HFF-Myc (cell line): ENCODE results near the gene TSPOAP1.

Experiments used
- DNase-seq: peaks from one replicate; pipeline ENCODE4 v3.0.0-alpha.2; 2011; ENCODE audit warnings: low read depth; ENCODE audit errors: extremely low read depth
- H3K4me3 ChIP-seq: replicated peaks from 2 replicates; pipeline ENCODE4 v1.5.1; 2011; ENCODE audit warnings: low read depth, mild to moderate bottlenecking, control low read depth, low read length
- TF ChIP-seq, protein P1 (sequence below): IDR thresholded peaks from 2 replicates; pipeline ENCODE4 v1.5.1; 2012; ENCODE audit warnings: mild to moderate bottlenecking, low read depth, low read length, control low read depth; ENCODE audit errors: missing control alignments

Gene TSPOAP1

DNA sequence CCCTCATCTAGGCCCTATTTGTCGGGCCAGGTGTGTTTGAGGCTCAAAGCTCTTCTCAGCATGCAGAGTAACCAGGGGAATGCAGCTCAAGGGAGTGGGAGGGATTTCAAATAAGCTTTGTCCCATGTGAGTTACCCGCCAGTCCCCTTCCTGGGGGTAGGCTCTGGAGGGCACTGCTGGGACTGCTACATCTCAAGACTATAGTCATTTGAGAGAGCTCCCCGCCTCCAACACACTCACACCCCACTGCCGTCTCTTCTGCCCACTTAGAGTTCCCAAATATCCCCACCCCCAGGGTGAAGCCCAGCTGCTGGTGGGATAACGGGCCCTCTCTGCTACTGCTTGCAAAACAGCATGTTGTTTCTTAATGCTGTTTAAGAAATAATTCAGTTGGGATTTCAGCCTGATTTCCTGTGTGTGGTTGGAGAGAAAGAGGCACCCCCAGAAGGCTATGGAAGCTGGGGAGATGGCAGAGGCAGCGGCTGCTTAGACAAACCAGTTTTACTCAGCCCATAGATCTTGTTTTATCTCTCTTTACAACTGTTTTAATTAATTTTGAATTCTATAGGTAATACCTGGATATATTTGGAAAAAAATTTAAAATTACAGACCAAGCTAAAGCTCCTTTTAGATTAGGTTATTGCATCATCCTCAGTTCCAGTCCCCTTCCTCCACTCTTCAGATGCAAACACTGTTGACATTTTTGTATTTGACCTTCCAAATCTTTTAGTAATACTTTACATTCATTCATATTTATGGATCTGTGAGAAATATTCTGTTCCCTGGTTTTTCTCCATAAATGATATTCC is 43.8 kb downstream of the TSPOAP1 start:
- TF ChIP-seq, protein P1, sequence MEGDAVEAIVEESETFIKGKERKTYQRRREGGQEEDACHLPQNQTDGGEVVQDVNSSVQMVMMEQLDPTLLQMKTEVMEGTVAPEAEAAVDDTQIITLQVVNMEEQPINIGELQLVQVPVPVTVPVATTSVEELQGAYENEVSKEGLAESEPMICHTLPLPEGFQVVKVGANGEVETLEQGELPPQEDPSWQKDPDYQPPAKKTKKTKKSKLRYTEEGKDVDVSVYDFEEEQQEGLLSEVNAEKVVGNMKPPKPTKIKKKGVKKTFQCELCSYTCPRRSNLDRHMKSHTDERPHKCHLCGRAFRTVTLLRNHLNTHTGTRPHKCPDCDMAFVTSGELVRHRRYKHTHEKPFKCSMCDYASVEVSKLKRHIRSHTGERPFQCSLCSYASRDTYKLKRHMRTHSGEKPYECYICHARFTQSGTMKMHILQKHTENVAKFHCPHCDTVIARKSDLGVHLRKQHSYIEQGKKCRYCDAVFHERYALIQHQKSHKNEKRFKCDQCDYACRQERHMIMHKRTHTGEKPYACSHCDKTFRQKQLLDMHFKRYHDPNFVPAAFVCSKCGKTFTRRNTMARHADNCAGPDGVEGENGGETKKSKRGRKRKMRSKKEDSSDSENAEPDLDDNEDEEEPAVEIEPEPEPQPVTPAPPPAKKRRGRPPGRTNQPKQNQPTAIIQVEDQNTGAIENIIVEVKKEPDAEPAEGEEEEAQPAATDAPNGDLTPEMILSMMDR: no peak
- DNase-seq: no peak
- H3K4me3 ChIP-seq: no peak overlapping the region

DNA sequence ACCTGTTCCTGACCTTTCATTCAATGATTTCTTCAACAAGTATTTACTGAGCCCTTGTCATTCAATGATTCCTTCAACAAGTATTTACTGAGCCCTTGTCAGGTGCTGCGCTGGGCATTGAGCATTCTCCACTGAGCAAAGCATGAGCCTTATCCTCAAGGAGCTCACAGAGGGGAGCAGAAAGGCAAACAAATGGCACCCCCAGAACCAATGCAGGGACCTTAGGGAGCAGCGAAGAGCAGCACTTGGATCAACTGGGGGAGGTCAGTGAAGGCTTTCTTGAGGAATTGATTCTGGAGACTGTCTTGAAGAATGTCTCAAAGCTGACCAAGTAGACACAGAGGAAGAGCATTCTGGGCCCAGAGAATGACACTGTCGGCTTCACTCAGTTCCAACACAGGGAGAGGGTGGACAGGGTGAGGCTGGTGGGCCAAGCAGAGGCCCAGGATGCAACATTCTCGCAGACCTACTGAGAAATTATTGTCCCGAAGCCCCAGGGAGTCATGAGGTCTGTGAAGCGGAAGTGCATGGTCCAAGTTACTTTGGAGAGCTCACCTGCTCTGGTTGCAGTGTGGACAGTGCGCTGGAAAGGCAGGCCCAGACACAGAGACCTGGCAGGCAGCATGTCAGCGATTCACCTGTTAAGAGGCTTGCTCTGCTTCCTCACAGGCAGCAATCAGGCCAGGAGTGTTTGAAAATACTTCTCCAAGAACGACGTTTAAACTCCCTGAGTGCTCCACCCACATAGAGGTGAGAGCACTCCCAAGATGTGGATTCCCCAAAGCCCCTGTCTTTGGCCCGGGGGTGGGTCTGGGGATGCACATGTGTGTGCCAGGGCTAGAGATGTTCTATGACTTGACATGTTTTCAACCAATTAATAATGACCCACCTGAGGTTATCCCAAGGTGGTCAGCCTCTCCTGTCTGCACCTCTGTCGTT is 44.7 kb downstream of the TSPOAP1 start:
- no peak for DNase-seq
- H3K4me3 ChIP-seq: no peak overlapping the region
- TF ChIP-seq, protein P1: no peak

DNA sequence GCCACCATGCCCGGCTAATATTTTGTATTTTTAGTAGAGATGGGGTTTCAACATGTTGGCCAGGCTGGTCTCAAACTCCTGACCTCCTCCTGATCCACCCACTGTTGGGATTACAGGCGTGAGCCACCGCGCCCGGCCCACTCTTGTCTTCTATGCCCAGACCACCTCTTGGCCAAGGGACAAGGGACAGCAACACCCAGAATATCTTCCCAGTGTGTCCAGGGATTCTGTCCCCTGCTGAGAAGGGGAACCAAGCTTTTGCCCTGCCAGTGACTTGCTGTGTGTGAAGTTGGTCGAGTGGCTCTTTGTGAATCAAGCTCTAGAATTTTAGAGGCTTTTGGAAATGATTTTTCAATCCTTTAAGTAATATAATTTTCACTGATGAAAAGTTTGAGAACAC is 46.2 kb downstream of the TSPOAP1 start:
- DNase-seq: no peak
- H3K4me3 ChIP-seq: no peak overlapping the region
- TF ChIP-seq, protein P1: no peak

DNA sequence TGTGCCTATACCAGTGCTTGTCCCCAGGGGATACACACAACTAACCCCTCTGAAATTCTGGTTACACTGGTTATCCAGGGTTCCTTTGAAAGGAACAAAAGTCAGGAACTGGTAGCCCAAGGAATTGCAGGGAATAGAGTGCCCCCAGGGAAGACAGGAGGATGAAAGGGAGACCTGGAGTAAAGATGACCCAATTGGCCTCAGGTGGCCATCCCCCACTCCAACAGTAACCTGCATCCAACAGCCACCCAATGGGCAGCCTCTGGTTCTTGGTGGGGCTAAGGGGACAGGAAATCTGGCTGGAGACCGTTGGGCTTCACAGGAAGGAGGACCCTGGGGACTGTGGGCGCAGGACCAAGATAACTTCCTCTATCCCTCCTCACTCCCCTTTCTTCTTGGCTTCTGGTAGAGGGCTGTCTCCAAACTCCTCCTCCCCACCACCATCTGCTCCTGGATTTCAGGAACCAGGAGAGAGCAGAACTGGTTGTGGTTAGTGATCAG is 47.0 kb downstream of the TSPOAP1 start:
- TF ChIP-seq, protein P1: no peak
- no peak overlapping the region for H3K4me3 ChIP-seq
- no peak for DNase-seq

DNA sequence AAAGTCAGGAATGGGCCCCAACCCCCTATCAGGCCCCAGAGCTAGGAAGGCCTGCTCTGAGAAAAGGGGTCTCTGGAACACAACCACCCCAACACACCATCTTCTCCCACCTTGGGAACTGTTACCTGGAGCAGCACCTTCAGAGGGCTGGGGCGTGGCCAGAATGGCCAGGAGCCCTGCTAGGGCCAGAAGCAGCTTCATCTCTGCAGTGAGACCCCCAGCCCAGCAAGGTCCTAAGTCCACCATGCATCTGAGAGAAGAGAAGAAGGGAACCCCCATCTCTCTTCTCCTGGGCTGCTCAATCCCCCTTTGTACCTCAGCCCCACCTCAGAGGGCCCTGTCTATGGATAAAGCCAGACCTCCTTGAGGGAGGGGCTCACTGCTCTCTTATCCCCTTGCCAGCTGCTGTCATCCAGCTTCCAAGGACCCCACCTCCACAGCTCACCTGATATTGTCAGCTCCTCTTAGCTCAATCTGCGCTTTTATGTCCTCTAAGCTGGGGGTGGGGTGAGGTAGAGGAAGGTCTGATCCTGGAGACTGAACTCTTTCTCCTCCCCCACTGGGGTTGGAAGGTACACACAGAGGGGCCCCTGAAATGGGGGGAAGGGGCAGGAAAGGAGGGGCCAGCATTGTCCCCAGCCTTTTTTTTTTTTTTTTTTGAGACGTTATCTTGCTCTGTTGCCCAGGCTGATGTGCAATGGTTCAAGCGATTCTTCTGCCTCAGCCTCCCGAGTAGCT is 47.9 kb downstream of the TSPOAP1 start, which contains the start of gene MPO:
MPO (minus strand) TSS at position 456 of the 738 bp plus-strand sequence; CDS start at position 279, 177 bp downstream.
- TF ChIP-seq, protein P1: no peak
- H3K4me3 ChIP-seq: no peak within 1 kb of the TSS
- DNase-seq: no peak
